Fibroblast of pulmonary artery (primary cell): ENCODE measurements around the gene TMEM175.

Source experiments
- DNase-seq: peaks from one replicate; pipeline ENCODE4 v3.0.0-alpha.2; 2010; ENCODE audit warnings: low read depth
- H3K4me3 ChIP-seq: replicated peaks from 2 replicates; pipeline ENCODE4 v1.5.1; 2011; ENCODE audit warnings: low read depth, mild to moderate bottlenecking, control low read depth, low read length, moderate library complexity
- TF ChIP-seq, protein P1 (sequence below): IDR thresholded peaks from 2 replicates; pipeline ENCODE4 v1.5.1; 2011; ENCODE audit warnings: mild to moderate bottlenecking, control low read depth, low read length, inconsistent platforms; ENCODE audit errors: missing control alignments

TMEM175 gene

DNA sequence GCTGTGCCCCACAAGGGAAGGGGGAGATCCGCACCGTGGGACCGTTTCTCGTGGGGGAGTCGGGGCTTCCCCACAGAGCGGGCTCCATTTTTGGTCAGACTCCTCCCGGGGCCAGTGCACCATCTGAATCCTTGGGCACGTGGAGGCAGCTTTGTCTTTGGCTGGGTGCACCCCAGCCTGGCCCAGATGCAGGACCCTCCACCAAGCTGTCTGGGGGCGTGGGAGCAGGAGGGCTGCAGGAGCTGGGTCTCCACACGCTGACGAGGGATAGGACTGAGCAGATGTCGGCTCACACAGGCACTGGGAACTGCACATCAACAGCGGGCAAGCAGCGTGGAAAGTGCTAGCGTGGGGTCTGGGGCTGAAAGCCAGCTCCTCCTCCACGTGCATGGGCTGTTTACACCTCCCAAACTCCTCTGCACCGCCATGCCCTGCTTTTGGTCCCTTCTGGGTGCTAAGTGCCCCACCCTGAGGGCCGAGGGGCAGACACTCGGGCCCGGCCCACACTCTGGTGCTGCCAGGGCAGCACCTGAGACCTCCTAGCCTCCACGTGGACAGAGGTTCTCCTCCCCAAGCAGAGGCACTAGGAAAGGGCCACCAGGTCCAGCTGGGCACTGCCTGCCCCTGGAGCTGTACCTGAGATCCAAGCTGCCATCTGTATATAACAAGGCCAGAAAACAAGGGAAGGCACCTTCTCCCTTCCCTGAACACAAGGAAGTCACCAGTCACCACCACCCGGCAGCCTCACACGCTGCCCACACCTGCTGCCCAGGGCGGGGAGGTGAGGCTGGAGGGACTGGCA lies 27.3 kb downstream of the TMEM175 start:
- no peak overlapping the region for H3K4me3 ChIP-seq
- DNase-seq, result no peak
- TF ChIP-seq, protein P1, sequence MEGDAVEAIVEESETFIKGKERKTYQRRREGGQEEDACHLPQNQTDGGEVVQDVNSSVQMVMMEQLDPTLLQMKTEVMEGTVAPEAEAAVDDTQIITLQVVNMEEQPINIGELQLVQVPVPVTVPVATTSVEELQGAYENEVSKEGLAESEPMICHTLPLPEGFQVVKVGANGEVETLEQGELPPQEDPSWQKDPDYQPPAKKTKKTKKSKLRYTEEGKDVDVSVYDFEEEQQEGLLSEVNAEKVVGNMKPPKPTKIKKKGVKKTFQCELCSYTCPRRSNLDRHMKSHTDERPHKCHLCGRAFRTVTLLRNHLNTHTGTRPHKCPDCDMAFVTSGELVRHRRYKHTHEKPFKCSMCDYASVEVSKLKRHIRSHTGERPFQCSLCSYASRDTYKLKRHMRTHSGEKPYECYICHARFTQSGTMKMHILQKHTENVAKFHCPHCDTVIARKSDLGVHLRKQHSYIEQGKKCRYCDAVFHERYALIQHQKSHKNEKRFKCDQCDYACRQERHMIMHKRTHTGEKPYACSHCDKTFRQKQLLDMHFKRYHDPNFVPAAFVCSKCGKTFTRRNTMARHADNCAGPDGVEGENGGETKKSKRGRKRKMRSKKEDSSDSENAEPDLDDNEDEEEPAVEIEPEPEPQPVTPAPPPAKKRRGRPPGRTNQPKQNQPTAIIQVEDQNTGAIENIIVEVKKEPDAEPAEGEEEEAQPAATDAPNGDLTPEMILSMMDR, result no peak

DNA sequence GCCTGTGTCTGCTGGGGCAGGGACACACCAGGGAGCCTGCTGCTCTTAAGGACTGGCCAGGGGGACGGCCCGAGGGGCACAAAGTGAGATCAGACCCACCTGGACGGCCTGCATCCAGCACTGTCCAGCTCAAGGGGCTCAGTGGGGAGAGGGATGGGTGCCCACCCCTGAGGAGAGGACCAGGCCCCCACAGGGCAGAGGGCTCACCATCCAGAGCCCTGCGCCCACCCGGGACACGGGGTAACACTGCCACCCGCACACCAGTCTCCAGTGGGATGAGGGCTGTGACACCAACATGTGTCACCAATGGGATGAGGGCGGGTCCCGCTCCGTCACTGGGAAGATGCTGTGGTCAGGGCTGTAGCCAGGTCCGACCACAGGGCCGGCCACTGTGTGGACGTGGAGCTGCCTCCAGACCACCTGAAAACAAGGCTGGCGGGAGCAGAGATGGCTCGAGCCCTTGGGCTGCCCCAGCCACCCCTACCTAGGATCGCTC lies 27.9 kb downstream of the TMEM175 start:
- TF ChIP-seq, protein P1, result no peak
- H3K4me3 ChIP-seq, result no peak overlapping the region
- DNase-seq, result no peak

DNA sequence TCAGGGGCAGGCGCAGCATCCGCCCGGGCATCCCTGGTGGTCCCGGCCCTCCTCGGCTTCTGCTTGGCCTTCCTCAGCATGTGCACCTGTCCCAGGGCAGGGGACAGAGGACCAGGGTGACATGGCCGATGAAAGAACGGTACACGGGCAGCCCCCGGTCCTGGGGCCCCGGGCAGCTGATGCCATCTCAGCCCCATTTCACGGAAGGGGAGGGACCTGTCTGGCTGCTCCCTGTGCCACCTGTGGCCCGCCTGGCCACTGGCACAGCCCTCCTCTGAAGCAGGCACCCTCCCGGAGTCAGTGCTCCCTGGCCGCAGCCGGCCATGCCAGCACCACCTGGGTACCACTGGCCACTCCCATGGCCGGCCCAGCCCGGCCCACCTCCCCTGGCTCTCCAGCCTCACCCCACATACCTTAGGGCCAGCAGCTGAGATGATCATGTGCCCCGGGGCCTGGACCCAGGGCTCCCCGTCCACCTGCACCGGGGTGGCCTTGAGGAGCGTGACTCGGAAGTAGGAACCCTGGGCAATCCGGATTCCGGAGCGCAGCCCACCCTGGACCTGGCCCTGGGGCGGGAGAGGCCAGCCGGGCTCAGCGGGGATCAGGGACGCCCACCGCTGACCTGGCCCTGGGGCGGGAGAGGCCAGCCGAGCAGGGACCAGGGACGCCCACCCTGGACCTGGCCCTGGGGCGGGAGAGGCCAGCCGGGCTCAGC lies 28.5 kb downstream of the TMEM175 start:
- DNase-seq, result no peak
- no peak overlapping the region for H3K4me3 ChIP-seq
- TF ChIP-seq, protein P1, result no peak

DNA sequence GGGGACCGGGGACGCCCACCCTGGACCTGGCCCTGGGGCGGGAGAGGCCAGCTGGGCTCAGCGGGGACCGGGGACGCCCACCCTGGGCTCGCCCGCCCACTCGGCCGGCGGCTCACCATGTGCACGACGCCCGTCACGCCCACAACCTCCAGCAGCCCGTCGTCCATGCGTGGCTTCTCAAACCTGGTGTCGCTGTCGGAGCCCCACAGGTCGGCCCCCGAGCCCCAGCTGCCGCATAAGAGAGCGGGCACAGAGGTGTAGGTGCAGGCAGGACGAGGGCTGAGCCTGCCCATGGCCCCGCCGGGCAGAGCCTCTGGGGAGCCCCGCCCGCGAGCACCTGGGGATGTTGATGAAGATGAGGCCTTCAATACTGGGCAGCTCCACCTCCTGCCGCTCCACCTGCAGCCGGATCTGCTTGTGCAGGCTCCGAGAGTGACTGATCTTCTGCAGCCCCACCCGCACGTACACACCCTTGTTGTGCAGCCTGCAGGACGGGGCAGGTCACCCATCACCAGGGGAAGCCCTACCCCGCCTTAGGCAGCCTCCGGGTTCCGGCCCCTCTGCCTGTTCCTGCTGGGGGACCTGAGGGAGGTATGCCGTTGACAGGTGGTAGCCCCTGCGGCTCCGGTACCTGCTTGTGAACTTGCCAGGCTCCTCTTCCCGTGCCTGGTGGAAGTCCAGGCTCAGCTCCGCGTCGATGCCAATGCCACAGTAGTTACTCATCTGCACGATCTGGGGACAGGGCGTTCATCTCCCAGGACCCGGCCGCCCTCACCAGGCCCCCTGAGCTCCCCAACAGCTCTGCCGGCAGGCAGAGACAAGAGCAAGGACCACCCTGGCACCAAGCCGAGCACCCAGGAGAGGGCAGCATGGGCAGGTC lies 29.3 kb downstream of the TMEM175 start:
- no peak for DNase-seq
- TF ChIP-seq, protein P1, result no peak
- H3K4me3 ChIP-seq, result no peak overlapping the region

DNA sequence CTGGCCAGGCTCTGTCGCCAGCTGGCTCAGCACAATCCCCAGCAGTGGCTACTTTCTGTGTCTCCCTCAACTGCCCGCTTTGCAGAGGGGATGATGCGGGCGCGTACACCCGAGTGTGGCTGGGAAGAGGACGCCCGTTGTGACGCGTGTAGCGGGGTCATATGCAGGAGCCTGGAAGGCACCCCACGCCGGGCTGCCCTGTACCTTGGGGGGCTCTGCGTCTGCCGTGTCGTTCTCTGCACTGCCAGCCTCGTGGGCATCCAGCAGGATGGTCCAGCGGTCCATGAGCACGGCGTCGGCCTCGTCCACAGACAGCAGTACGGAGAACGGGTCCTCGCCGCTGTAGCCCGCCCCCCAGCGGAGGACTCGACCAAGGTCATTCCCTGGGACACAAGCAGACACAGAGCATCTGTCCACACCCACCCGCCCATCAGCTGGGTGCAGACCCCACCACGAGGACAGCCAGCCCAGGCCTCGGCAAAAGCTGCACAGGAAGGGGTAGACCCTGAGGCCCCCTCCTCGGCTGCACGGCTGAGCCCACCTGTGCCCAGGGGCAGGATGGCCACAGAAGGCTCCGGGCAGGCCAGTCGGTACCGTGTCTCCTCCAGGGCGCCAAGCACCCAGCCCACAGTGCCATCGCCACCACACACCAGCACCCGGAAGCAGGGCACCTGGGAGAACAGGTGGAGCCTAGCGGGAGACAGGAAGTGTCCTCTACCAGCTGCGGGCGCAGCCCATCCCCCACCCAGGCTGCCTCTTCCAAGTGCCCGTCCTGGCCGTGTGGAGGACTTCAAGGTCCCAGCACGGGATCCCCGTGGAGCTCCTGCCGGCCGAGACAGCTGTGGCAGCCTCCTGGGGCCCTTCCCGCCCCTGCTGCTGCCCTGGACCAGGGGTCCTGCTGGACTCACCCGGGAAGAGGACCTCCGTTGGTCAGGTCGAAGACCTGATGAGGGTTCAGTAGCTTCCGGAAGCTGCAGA lies 30.3 kb downstream of the TMEM175 start:
- TF ChIP-seq, protein P1, result no peak
- no peak overlapping the region for H3K4me3 ChIP-seq
- DNase-seq, result no peak
